Skeletal muscle satellite cell (primary cell): Measurements from ENCODE around the gene SUPT3H.

Experiments used
- H3K27me3 ChIP-seq: 2 replicates; pipeline ENCODE4 v1.7.0; 2013; ENCODE audit warnings: low read length; ENCODE audit not compliant: control insufficient read depth, insufficient read depth
- H3K36me3 ChIP-seq: 2 replicates; pipeline ENCODE4 v1.7.0; 2013; ENCODE audit warnings: mild to moderate bottlenecking, control low read depth, low read length; ENCODE audit not compliant: insufficient read depth
- H3K4me1 ChIP-seq: 2 replicates; pipeline ENCODE4 v1.7.0; 2013; ENCODE audit warnings: low read length; ENCODE audit not compliant: control insufficient read depth, insufficient read depth
- H3K4me2 ChIP-seq: 2 replicates; pipeline ENCODE4 v1.7.0; 2013; ENCODE audit warnings: mild to moderate bottlenecking, low read length
- H3K4me3 ChIP-seq: 2 replicates; pipeline ENCODE4 v1.7.0; 2013; ENCODE audit warnings: low read length
- H3K9ac ChIP-seq: 2 replicates; pipeline ENCODE4 v1.7.0; 2013; ENCODE audit warnings: mild to moderate bottlenecking, low read depth, low read length, moderate library complexity
- H3K9me3 ChIP-seq: replicated peaks from 2 replicates; pipeline ENCODE4 v1.7.0; 2013; ENCODE audit warnings: mild to moderate bottlenecking, control low read depth, low read length

SUPT3H gene

DNA sequence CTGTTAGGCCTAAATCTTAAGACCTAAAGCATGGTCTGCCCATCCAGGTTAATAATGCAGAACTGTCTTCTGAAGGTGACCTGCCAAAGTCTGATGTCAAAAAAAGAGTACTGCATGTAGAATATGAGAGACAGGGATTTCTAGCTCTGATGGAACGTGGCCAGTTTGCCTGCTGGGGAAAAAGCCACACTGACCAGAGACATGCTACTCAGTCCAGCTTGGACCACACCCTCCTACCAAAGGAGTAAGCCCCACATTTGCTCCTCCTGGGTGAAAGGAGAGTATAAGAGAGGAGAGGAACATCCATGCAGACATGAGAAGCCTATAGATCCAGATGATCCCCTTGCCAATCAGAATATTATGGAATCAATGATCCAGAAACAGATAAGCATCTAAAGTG lies 279.5 kb downstream of the SUPT3H start:
- Histone ChIP-seq H3K4me1 (no peaks in the 10 kb centered on the region), H3K4me3 (no peak overlapping the region), H3K27me3 (no peaks in the 10 kb centered on the region), H3K36me3 (no peaks in the 10 kb centered on the region), H3K9me3 (no peaks in the 10 kb centered on the region), H3K9ac (no peak overlapping the region), H3K4me2 (no peak overlapping the region)

GRCh38 chr6:45094831-45095230 lies 282.9 kb downstream of the SUPT3H start:
- Histone ChIP-seq H3K36me3 (no peaks in the 10 kb centered on the region), H3K4me1 (no peaks in the 10 kb centered on the region), H3K27me3 (no peaks in the 10 kb centered on the region), H3K4me2 (no peak overlapping the region), H3K9ac (no peak overlapping the region), H3K9me3 (no peaks in the 10 kb centered on the region), H3K4me3 (no peak overlapping the region)

- no peaks in the 10 kb centered on the region for H3K36me3 ChIP-seq
- no peak overlapping the region for H3K9ac ChIP-seq
- H3K4me1 ChIP-seq = no peaks in the 10 kb centered on the region
- H3K27me3 ChIP-seq = no peaks in the 10 kb centered on the region
- no peak overlapping the region for H3K4me3 ChIP-seq
- no peak overlapping the region for H3K4me2 ChIP-seq
- H3K9me3 ChIP-seq = no peaks in the 10 kb centered on the region
Measured at GRCh38 chr6:45092135-45092534, 285.6 kb downstream of the SUPT3H start.

GRCh38 chr6:45086360-45087084 lies 291.2 kb downstream of the SUPT3H start:
- Histone ChIP-seq H3K4me3 (no peak overlapping the region), H3K9me3 (no peaks in the 10 kb centered on the region), H3K4me1 (peaks cover 6% of the 10 kb centered on the region), H3K36me3 (no peaks in the 10 kb centered on the region), H3K27me3 (no peaks in the 10 kb centered on the region), H3K9ac (no peak overlapping the region), H3K4me2 (no peak overlapping the region)

DNA sequence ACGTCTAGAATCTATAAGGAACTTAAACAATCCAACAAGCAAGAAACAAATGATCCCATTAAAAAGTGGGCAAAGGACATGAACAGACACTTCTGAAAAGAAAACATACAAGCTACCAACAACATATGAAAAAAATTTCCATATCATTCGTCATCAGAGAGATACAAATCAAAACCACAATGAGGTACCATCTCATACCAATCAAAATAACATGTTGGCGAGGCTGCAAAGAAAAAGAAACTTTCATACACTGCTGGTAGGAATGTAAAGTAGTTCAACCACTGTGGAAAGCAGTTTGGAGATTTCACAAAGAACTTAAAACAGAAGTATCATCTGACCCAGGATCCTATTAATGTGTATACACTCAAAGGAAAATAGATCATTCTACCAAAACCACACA lies 293.5 kb downstream of the SUPT3H start:
- Histone ChIP-seq H3K4me1 (peaks cover 6% of the 10 kb centered on the region), H3K4me2 (no peak overlapping the region), H3K9me3 (no peaks in the 10 kb centered on the region), H3K27me3 (no peaks in the 10 kb centered on the region), H3K4me3 (no peak overlapping the region), H3K9ac (no peak overlapping the region), H3K36me3 (no peaks in the 10 kb centered on the region)

- Histone ChIP-seq H3K9me3 (no peaks in the 10 kb centered on the region), H3K9ac (no peak overlapping the region), H3K4me2 (no peak overlapping the region), H3K27me3 (no peaks in the 10 kb centered on the region), H3K4me3 (no peak overlapping the region), H3K4me1 (peaks cover 6% of the 10 kb centered on the region), H3K36me3 (no peaks in the 10 kb centered on the region)
Measured at GRCh38 chr6:45082091-45082490, 295.6 kb downstream of the SUPT3H start.

- H3K9ac ChIP-seq = no peak overlapping the region
- H3K36me3 ChIP-seq = no peaks in the 10 kb centered on the region
- H3K4me2 ChIP-seq = no peak overlapping the region
- H3K27me3 ChIP-seq = no peaks in the 10 kb centered on the region
- peaks cover 8% of the 10 kb centered on the region for H3K4me1 ChIP-seq
- no peaks in the 10 kb centered on the region for H3K9me3 ChIP-seq
- no peak overlapping the region for H3K4me3 ChIP-seq
Measured at GRCh38 chr6:45081634-45082033, 296.1 kb downstream of the SUPT3H start.

DNA sequence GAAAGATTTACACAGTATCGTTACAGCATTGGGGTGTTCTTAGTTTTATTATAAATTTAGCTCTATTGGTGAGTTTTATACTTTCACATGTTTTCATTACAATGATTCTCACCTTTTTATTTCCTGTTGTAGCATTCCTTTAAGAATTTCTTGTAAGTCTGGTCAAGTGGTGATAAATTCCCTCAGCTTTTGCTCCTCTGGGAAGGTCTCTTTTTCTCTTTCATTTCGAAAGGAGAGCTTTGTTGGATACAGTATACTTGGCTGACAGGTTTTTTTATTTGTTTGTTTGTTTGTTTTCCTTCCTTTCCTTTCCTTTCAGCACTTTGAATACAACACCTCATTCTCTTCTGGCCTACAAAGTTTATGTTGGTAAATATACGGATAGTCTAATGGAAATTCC lies 299.3 kb downstream of the SUPT3H start:
- H3K9me3 ChIP-seq = no peaks in the 10 kb centered on the region
- H3K36me3 ChIP-seq = no peaks in the 10 kb centered on the region
- no peak overlapping the region for H3K4me2 ChIP-seq
- no peak overlapping the region for H3K9ac ChIP-seq
- no peaks in the 10 kb centered on the region for H3K27me3 ChIP-seq
- peaks cover 36% of the 10 kb centered on the region for H3K4me1 ChIP-seq
- H3K4me3 ChIP-seq = no peak overlapping the region

DNA sequence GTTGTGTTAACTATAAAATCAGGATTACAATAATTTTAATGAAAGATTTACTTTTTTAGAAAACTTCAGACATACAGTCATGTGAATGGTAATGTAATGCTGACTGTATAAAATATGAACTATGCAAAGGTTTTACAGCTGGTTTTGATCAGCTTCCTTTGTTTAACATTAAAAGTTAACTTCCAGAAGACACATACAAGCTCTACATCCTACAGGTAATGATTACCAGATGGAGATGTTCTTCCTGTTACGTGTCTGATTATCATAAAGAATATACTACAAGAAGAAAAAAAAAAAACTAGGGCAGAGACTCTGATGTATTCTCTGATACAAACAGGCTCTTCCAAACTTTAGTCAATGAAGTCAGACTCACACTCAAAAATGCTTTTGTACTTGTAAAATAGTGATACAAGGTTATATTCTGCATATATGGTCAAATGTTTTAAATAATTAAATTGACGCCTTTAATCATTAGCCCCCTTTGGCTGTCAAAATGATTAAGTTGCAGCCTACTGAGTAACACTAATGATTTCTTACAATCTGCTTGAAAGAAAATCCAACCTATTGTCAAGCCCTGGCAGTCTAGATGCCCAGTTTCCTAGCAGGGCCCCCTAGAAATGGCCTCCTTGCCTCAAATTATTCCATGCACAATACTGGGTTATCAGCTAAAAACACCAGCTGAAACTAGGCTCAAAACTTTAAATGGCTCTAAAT lies 301.4 kb downstream of the SUPT3H start:
- Histone ChIP-seq H3K27me3 (no peaks in the 10 kb centered on the region), H3K4me3 (no peak overlapping the region), H3K9ac (peak overlapping the region; percentile 68), H3K4me2 (peak overlapping the region; percentile 36), H3K4me1 (peaks cover 44% of the 10 kb centered on the region), H3K36me3 (no peaks in the 10 kb centered on the region), H3K9me3 (no peaks in the 10 kb centered on the region)

GRCh38 chr6:45075246-45075645 lies 302.5 kb downstream of the SUPT3H start:
- peak overlapping the region; percentile 71 for H3K9ac ChIP-seq
- H3K36me3 ChIP-seq = no peaks in the 10 kb centered on the region
- no peak overlapping the region for H3K4me3 ChIP-seq
- no peaks in the 10 kb centered on the region for H3K9me3 ChIP-seq
- peaks cover 44% of the 10 kb centered on the region for H3K4me1 ChIP-seq
- no peaks in the 10 kb centered on the region for H3K27me3 ChIP-seq
- peak overlapping the region; percentile 10 for H3K4me2 ChIP-seq

- no peaks in the 10 kb centered on the region for H3K27me3 ChIP-seq
- H3K9ac ChIP-seq = peak overlapping the region; percentile 71
- H3K4me3 ChIP-seq = no peak overlapping the region
- H3K36me3 ChIP-seq = no peaks in the 10 kb centered on the region
- no peaks in the 10 kb centered on the region for H3K9me3 ChIP-seq
- H3K4me2 ChIP-seq = no peak overlapping the region
- H3K4me1 ChIP-seq = peaks cover 44% of the 10 kb centered on the region
Measured at GRCh38 chr6:45074439-45074838, 303.3 kb downstream of the SUPT3H start.

DNA sequence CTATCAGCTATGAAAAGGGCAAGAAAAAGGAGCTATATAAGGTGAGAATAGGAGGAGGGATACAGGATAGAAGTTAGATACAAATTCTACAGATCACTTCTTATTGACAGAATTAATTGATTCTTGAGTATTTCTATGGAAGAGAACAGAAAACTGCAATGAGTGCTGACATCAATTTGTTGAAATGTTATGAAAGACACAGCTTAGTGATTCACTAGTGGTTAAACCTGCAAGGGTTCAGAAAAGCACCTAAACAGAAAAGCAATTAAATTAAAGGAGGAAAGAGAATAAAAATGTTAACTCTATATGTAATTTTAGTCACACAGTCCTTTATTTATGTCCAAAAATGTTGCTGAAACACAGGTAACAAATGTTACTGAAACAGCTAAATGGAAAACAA lies 304.0 kb downstream of the SUPT3H start:
- peak overlapping the region; percentile 71 for H3K9ac ChIP-seq
- H3K4me1 ChIP-seq = peaks cover 44% of the 10 kb centered on the region
- H3K36me3 ChIP-seq = no peaks in the 10 kb centered on the region
- no peaks in the 10 kb centered on the region for H3K9me3 ChIP-seq
- no peak overlapping the region for H3K4me3 ChIP-seq
- no peaks in the 10 kb centered on the region for H3K27me3 ChIP-seq
- H3K4me2 ChIP-seq = no peak overlapping the region
